Fibroblast of peridontal ligament (primary cell): ENCODE measurements around the gene DNAH2.

Source experiments
- DNase-seq: peaks from one replicate; pipeline ENCODE4 v3.0.0-alpha.2; 2010; ENCODE audit errors: extremely low read depth

The DNAH2 gene

DNA sequence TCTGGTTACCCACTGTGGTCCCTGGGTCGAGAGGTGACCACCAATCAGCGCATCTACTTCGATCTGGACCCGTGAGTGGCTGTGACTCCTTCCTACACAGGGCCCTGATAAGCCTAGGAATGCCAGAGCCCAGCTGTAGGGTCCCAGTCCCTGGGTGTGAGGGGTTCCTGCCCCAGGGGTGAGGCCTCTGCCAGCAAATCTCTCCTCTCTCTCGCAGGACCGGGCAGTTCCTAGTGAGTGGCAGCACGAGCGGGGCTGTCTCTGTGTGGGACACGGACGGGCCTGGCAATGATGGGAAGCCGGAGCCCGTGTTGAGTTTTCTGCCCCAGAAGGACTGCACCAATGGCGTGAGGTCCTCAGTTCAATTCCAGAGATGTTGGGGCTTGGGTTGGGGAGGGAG is 14.8 kb upstream of the DNAH2 start:
- DNase-seq, result no peak

DNA sequence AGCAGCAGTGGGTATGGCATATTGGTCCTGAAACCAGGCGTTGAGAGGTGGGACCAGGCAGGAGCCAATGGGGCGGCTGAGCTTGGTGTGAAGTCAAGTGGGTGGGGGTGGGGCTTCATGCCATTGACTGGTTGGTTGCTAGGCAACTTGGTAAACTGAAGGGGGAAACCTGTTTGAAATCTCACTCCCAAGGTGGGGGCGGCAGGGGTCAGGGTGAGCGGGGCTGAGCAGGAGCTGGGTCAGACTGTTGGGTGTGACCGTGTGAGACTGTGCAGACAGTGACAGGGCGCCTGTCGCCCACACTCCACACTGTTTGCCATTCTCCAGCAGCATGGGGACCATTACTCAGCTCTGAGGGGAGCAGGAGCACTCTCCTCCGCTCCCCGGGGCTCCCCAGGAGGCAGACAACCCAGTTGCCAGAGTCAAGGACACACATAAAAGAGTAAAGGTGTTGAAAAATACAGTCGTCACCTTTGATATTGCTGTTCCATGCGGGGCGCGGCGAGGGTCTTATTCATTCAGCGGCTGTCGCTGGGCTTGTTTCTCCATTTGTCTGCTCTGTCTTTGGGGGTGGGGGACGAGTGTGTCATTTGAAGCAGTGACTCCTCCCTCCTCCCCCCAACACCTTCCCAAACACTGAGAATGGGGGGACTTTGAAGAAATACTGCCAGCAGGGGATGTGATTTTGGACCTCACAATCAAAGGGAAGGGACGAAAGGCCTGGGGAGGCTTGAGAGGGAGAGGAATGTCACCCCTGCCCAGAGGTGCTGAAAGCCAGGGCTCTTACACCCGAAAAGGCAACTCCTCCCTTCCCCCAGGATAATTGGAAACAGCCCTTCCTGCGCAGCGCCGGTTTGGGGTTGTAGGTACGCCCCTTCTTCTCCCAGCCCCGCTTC is 13.7 kb upstream of the DNAH2 start:
- DNase-seq, result peak; percentile 36

DNA sequence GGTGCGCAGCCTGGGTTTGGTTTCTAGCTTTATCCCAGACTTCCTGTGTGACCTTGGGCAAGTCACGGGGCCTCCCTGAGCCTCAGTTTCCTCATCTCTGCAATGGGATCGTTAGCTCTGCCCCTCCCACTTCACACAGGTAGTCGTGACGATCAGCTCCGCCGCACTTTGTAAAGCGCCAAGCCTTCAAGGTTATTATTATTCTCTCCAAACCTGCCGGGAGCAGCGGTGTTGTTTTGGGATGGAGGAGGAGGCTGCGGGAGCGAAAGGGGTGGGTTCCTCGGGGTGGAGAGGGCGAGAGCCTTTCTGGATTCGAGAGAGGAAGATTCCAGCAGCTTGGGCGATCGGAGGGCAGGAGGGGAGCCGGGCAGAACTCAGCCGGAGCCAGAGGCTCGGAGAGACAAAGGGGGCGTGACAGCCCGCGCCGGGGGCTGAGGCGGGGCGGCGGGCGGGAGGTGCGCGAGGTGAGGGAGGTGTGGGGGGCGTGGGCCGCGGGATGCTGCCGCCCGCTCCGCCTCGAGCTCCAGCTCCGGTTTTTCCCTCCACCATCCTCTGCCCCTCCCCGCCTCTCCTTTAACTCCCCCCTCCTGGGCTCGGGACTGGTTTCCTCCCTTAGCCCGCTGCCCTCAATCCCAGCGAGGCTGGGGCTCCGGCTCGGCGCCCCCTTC is 12.8 kb upstream of the DNAH2 start, which contains the start of gene EFNB3:
Gene EFNB3, plus strand, starts transcription at position 602 of the 668 bp plus-strand sequence. CDS start 397 bp downstream, outside the sequence.
- DNase-seq, result peak; percentile 22

DNA sequence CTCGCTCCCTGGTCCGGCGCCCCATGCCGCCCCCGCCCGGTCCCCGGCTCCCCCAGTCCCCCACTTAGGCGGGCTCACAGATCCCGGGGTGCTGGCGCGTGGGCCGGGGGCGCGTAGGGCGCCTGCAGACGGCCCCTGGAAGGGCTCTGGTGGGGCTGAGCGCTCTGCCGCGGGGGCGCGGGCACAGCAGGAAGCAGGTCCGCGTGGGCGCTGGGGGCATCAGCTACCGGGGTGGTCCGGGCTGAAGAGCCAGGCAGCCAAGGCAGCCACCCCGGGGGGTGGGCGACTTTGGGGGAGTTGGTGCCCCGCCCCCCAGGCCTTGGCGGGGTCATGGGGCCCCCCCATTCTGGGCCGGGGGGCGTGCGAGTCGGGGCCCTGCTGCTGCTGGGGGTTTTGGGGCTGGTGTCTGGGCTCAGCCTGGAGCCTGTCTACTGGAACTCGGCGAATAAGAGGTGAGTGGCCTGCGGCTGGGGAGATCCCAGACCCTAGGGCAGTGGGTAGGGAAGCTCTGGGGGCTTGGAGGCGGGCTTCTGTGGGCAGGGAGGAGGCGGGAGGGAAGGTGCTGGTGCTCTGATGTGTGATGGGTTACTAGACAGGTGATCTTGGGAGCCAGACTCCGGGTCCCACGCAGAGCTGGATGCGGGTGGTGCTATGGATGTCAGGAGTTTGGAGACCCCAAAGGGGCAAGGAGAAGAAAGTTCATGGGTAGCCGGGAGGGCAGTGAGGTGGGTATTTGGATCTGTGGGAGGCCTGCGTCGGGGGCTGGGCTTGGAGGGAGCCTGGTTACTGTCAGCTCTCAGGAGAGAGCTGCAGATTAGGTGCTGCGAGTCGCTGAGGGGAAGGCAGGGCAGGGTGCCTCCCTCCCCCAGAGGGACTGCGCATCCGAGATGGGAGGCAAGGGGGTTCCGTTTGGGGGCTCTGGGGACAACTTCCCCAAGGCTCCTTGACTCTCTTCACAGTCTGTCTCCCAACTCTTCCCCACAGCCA is 12.0 kb upstream of the DNAH2 start:
- DNase-seq, result no peak

DNA sequence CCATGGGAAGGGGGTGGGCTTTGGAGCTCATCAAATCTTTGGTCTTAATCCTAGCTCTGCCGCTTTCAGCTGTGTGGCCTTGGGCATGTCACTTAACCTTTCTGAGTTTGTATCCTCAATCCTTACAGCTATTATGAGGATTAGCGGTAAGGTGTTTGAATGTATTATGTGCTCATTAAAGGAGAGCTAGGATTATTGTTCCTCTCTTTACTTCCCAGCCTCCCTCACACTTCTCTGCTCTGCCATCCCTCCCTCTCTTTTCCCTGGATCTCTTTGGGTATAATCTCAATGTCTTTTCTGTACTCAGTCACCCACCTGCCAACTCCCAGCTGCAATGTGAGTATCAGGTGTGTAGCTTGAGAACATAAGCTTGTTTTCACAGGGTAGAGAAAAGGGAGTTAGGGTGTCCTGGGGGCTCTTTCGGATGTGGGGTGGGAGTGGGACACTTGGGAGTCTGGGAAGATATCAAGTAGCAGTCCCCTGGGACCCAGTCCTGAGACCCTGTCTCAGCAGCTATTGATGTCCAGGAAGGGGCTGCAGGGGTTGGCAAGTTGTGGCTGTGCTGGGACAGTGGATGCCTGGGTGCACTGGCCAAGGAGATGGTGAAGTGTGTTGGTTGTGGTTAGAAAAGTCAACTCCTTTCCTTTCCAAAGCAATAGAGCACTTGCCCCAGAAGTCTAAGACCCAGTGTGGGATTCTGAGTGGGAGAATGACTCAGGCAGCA is 10.8 kb upstream of the DNAH2 start:
- DNase-seq, result no peak

DNA sequence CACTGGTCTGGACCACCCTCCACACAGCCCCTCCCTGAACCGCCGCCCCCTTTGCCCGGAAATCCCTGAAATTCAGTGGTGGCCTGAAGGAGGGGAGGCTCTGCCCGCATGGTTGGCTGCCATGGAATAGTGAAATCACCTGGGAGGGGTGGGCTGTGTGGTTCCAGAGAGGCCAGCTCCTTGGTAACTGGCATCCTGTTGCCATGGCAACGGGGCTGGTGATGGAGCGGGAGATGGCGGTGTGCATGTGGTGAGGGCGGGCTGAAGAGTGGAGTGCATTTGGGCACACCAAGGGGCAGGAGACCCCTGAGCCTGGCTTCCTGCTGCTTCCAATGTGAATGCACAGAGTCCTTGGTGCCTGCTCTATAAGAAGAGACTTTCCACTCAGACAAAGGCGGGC is 10.1 kb upstream of the DNAH2 start:
- no peak for DNase-seq

DNA sequence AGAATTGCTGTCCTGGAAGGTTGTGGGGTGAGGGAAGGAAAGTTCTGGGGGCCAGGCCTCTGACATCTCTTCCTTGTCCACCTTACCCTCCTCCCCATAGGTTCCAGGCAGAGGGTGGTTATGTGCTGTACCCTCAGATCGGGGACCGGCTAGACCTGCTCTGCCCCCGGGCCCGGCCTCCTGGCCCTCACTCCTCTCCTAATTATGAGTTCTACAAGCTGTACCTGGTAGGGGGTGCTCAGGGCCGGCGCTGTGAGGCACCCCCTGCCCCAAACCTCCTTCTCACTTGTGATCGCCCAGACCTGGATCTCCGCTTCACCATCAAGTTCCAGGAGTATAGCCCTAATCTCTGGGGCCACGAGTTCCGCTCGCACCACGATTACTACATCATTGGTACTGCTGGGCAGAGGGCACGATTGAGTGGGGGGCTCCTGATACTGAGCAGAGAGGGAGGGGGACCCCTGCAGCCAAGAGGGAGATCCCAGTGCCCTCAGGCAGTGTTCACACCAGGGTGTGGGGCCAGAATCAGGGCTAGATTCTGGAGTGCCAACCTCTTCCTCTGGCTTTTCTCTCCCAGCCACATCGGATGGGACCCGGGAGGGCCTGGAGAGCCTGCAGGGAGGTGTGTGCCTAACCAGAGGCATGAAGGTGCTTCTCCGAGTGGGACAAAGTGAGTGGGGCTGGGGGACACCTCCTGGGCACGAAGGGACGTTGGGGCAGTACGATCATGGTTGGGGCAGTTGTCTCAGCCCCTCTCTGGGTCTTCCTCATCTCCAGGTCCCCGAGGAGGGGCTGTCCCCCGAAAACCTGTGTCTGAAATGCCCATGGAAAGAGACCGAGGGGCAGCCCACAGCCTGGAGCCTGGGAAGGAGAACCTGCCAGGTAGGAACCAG is 9.4 kb upstream of the DNAH2 start:
- no peak for DNase-seq

DNA sequence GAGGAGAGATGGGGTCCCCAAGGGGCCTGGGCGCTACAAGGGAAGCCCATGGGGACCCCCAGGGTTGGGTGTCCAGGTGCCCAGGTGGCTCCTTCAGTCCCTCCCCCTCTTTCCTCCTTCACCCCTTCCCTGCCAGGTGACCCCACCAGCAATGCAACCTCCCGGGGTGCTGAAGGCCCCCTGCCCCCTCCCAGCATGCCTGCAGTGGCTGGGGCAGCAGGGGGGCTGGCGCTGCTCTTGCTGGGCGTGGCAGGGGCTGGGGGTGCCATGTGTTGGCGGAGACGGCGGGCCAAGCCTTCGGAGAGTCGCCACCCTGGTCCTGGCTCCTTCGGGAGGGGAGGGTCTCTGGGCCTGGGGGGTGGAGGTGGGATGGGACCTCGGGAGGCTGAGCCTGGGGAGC is 8.5 kb upstream of the DNAH2 start:
- no peak for DNase-seq

DNA sequence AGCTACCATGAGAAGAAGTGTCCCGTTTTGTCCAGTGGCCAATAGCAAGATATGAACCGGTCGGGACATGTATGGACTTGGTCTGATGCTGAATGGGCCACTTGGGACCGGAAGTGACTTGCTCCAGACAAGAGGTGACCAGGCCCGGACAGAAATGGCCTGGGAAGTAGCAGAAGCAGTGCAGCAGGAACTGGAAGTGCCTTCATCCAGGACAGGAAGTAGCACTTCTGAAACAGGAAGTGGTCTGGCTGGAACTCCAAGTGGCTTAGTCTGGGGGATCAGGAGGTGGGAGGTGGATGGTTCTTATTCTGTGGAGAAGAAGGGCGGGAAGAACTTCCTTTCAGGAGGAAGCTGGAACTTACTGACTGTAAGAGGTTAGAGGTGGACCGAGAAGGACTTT is 7.2 kb upstream of the DNAH2 start:
- DNase-seq, result no peak

DNA sequence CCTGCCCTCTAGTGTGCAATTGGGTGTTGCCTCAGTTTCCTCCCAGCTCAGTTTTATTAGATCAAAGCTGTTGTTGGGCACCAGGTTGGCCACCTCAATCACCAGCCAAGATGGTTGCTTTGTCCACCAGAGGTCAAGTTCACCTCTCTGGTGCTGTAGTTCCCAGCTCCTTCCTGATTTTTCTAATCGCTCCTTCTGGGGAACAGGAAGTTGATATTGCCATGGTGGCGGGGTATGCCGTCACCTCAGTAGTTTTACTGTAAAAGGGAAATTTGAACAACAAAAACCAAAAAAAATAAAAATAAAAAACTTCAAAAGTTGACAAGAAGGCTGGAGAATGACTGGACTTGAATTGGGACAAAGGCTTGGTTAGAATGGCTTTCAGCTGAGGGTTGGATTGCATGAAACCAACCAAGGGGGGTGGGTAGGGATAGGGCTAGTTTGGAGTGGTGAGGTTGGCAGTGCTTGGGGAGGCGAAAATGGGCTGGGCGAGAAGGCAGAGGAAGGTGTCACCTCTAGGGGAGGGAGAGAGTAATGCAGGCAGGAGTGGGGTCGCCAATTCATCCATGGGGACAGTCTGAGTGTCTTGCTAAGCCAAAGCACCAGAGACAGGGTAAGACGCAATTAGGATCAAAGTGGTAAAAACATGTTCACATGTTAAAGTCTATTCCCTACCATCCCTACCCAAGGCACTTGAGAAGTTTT is 6.3 kb upstream of the DNAH2 start:
- DNase-seq, result no peak

DNA sequence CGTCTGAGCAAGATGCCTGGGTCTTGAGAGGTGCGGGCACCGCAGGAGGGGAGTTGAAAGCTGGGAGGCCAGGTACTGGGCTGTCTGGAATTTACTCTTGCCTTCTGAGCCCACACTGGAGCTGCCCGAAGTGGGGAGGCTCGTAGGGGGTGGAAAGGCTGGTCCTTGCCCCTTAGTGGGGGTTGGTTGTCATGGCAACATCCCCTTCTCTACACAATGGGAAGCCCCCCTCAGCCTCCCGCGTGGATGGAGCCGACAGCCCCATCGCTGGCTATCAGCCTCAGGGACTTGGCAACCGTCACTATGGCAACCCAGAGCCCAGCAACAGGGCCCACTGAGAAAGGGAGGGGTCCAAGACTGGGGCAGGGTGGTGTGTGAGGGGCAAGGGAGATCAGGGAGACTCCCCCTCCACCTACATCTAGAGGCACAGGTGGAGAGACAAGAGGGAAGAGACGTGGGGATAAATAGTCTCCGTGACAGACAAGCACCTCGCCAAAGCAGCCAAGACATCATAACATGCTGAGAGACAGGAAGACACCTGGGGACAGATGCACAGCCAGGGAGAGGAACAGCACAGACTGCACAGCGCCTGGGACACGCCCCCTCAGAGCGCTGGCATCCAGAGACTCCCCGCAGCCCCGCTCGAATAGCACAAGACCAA is 5.3 kb upstream of the DNAH2 start:
- DNase-seq, result no peak

DNA sequence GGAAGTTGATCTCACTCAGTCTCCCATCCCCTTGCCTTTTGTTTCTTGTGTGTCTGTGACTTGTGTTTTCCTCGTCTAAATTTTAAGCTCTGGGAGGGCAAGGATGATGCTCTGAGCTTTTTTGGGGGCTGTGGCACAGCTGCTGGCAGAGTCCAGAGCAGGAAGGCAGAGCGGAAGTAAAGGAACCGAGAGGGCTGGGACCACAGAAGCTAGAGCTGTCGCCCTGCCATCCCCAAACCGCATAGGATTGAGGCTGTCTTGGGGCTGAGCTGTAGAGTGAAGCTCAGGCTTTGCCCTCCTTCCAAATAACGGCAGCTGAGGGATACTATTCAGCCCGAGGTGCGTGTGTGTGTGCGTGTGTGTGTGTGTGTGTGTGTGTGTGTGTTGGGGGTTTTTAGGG is 3.8 kb upstream of the DNAH2 start:
- no peak for DNase-seq

DNA sequence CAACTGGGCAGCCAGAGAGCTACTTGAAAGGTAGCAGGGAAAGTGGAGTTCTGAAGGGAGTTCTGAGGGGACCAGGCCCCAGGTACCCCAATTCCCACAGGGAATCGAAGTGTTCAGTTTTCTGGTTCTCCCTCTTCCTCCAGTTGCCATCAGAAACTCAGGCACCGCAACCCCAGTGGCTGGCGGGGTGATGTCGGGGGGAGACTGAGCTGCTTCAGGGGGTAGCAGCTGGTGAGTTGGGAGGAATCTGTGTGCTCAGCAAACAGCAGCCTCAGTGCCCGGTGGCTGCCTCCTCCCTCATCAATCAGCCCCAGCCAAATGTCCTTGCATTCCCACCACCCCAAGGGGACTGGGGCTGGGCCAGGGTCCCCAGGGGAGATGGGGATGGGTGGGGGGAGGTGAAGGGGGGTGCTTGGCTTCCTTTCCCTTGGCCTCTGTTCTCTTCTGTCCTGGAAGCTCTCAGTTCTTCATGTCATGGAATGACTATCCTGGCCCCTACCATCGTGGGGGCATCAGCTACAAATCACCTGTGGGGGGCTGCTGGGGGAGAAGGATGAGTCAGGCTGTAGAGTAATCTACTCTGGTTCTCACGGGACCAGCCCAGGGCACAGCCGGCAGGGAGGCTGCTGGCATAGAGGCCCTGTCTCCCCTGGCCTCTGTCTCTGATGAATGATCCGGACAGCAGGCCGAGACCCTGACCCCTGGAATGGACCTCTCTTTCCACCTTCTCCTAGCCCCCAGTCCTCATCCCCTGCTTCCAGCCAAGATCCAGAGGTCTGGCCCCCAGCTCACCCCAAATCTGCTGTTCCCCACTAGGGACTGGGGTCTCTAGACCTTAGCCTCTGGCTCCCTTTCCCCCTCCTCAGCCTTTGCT is 2.6 kb upstream of the DNAH2 start:
- DNase-seq, result no peak

DNA sequence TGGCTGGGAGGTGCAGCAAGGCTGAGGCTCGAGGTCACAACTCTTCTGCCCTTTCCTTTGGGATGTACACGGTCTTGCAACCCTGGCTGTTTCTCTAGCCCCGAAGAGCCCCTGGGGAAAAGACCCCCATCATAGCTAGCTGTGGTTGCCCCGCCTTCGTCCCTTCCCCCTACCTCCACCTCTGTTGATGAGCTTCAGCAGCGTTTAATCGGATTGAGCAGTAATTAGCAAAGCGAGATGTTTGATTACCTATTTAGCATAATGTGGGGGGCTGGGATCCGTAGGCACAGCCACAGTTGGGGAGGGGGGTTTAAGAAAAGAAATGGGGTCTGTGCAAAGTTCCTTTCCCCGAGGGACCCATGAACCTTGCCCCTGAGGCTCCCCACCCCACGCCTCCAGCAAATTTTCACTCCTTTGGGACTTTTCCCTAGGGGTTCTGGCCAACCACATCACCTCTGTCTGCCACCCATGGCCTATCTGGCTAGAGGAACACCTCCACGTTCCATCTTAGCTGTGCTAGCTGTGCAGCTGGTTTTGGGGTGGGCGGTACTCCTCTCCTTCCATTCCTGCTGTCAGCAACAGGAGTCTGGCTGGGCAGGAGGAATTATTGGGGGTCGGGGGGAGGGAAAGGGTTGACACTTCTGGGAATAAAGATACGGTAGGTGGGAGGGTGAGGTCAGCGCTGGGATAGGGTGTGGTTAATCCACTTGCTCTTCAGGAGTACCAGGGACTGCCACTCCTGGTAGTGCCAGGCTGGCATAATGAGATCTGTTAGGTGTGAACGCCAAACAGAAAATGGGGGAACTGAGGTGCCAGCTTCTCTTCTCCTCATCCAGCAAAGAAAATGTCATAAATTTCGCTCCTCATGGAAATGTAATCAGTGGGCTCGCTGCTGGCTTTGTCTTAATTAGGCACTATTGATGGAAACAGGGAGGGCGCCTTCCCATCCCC is 1.3 kb upstream of the DNAH2 start:
- DNase-seq, result no peak

DNA sequence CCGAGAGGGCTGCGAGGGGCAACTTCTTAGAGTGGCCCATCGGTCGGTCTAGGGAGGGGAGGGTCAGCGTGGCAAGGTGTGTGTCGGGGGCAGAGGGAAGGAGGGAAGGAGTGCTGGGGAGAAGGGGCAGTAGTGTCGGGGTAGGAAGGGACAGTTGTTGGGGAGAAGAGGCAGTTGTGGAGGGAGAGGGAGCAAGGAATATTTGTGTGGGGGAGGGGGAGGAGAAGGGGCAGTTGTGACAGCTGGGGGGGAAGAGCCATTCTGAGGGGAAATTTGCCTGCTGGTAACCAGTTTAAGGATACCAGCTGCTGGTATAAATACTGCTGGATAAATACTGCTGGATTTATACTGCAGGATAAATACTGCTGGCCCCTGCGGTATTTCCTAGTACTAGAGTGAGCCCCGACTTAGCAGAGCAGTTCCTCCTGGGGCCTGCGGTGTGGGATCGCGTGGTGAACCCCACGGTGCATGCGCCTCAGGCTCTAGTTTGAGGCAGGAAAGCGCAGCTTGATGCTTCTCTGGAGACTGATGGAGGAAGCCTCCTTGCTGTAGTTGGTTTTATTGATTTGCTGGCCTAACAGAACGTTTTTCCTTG is 309 bp downstream of the DNAH2 start:
- peak; percentile 48 for DNase-seq

DNA sequence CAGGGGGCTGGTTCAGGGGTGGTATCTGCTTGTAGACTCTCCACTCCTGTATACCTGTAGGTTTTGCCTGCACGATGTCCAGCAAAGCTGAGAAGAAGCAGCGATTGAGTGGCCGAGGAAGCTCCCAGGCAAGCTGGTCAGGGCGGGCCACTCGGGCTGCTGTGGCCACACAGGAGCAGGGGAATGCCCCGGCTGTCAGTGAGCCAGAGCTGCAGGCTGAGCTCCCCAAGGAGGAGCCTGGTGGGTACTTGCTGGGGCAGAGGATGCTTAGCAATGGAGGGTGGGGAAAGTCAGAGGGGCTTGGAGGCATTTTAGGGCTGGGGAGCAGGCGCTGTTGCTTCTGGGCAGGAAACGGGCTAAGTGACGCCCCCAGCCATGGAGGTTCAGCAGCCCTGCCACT is 2.1 kb downstream of the DNAH2 start:
- DNase-seq, result no peak

DNA sequence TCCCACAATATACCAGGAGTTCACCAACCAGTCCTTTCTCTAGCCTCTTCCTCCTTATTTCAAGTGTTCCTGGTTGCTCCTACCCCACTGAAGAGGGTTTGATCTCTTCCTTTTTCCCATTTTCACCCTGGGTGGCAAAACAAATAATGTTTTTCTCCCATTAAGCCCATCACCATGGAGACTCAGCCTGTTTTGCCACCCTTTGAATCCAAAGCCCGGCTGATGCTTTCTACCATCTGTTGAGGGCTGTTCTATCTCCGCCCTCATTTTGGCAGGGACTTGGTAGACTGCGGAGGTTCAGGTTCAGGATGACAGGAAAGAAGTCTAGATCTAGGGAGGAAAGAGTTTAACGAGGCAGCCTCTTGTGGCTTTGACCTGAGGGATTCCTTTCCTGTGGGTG is 2.6 kb downstream of the DNAH2 start:
- no peak for DNase-seq
